GM12878 (cell line): ENCODE results near the gene CANX. TPM values are rescaled to one million over a fixed set of nuclear protein-coding genes. Genes with fewer than 3 reads are reported as not detected.
"Not testable (repeated sequence)": the region's sequence is repeated elsewhere in the genome, so short reads cannot be mapped to it uniquely, and the experiment has no call there.

Experiments used
- ATAC-seq: fragments of 200-7000 bp; cut with Tn5 transposase; 3 replicates; pipeline ENCODE4 v1.9.1; 2020; ENCODE audit warnings: mild to moderate bottlenecking, moderate library complexity
- BruUV-seq: library from RNA; stranded (reverse); fragments of 400-500 nt; replicated peaks from 2 replicates; lab custom pipeline; 2021; lab: Mats Ljungman, UMichigan
- CTCF ChIA-PET: fragments of 300-600 bp; sonication (Branson Sonifier 250); formaldehyde crosslinking; extraction: SDS; loops from one replicate; lab custom pipeline; 2021; ENCODE audit warnings: inconsistent platforms; lab: Yijun Ruan, JAX
- POLR2A ChIA-PET: fragments of 350-600 bp; formaldehyde crosslinking; extraction: SDS; loops from one replicate; lab custom pipeline; 2021; ENCODE audit warnings: inconsistent platforms; lab: Charles Lee
- RAD21 ChIA-PET: fragments of 300-600 bp; sonication (Branson Sonifier 250); formaldehyde crosslinking; loops from one replicate; lab custom pipeline; 2023; ENCODE audit warnings: antibody characterized with exemption; ENCODE audit not compliant: unreplicated experiment; lab: Charles Lee
- SMC1A ChIA-PET: fragments of 300-600 bp; sonication (Branson Sonifier 250); formaldehyde crosslinking; loops from one replicate; lab custom pipeline; 2023; ENCODE audit not compliant: unreplicated experiment, uncharacterized antibody; lab: Charles Lee
- DNase-seq: peaks from one replicate; pipeline ENCODE4 v3.0.0-alpha.2; 2011; ENCODE audit warnings: low read depth, low spot score
- FAIRE-seq: peaks from 3 replicates; lab custom pipeline; 2011; peaks lifted over from hg19 to GRCh38; lab: Jason Lieb, UNC
- H2AFZ ChIP-seq: 2 replicates; pipeline ENCODE4 v1.6.0; 2011; ENCODE audit warnings: low read depth, low read length, control low read depth; ENCODE audit not compliant: control insufficient read depth
- H3K27ac ChIP-seq: 2 replicates; pipeline ENCODE4 v1.5.1; 2011; ENCODE audit warnings: control low read depth; ENCODE audit not compliant: control insufficient read depth, insufficient read depth
- H3K27me3 ChIP-seq, 2 experiments: replicated peaks in 1 of 2; 2 replicates each; pipeline versions ENCODE4 v1.6.0 to v1.6.1; 2011; ENCODE audit warnings: low read length in 1 of 2; ENCODE audit not compliant: control insufficient read depth in 2 of 2, insufficient read depth in 2 of 2
- H3K36me3 ChIP-seq, 2 experiments: 2 replicates each; pipeline ENCODE4 v1.5.1; 2011; ENCODE audit warnings: low read length in 1 of 2; ENCODE audit not compliant: control insufficient read depth in 2 of 2, insufficient read depth in 2 of 2
- H3K4me1 ChIP-seq: 2 replicates; pipeline ENCODE4 v1.6.1; 2011; ENCODE audit warnings: mild to moderate bottlenecking, low read length, moderate library complexity, mixed read lengths; ENCODE audit not compliant: control insufficient read depth, insufficient read depth
- H3K4me2 ChIP-seq: 2 replicates; pipeline ENCODE4 v1.6.0; 2011; ENCODE audit warnings: control low read depth; ENCODE audit not compliant: control insufficient read depth, insufficient read depth
- H3K4me3 ChIP-seq: fragments of 200-600 bp; sonication (generic); 2 replicates; pipeline ENCODE4 v1.5.1; 2016
- H3K79me2 ChIP-seq: 2 replicates; pipeline ENCODE4 v1.6.0; 2011; ENCODE audit warnings: low read length; ENCODE audit not compliant: control insufficient read depth, insufficient read depth
- H3K9ac ChIP-seq: 2 replicates; pipeline ENCODE4 v1.8.0; 2011; ENCODE audit warnings: low read length, control low read depth, mixed read lengths; ENCODE audit not compliant: control insufficient read depth, insufficient read depth
- H3K9me3 ChIP-seq: replicated peaks from 3 replicates; pipeline ENCODE4 v1.5.1; 2011; ENCODE audit warnings: mild to moderate bottlenecking, low read length; ENCODE audit not compliant: control insufficient read depth, insufficient read depth
- H4K20me1 ChIP-seq: 2 replicates; pipeline ENCODE4 v1.6.0; 2011; ENCODE audit not compliant: control insufficient read depth, insufficient read depth
- MLLT1 ChIP-seq: fragments of 450-650 bp; IDR thresholded peaks from 2 replicates; pipeline ENCODE4 v1.6.1; 2016; ENCODE audit warnings: mild to moderate bottlenecking
- ZBTB40 ChIP-seq: fragments of 450-650 bp; IDR thresholded peaks from 2 replicates; pipeline ENCODE4 v1.6.1; 2016; ENCODE audit warnings: mild to moderate bottlenecking, moderate library complexity, borderline replicate concordance
- WGBS: methylation state at CpG from one replicate; pipeline ENCODE4 v1.1.6; 2016; ENCODE audit warnings: low lambda C conversion rate; ENCODE audit not compliant: insufficient replicate concordance, insufficient coverage; ENCODE audit errors: missing lambda C conversion rate; 5-methylcytosine and 5-hydroxymethylcytosine counted together
- in situ Hi-C: fragments of 300-500 bp; cut with MboI; formaldehyde crosslinking; loops from 9 replicates; pipeline ENCODE4 v1.14.3; 2018; ENCODE audit warnings: mixed read lengths
- intact Hi-C: fragments of 100-400 bp; cut with micrococcal nuclease; formaldehyde crosslinking; loops from one replicate; pipeline ENCODE4 v1.14.2; 2022; ENCODE audit not compliant: unreplicated experiment
- polyA plus RNA-seq, 11 experiments: library from polyadenylated mRNA; depleted of rRNA in 4 of 11; unstranded in 6 of 11; stranded (reverse) in 5 of 11; fragments of >200 nt; fragmentation: Nextera tagmentation in 4 of 11; fragmentation: Illumina TruSeq in 1 of 11; extraction: Ambion mirVana in 4 of 11; extraction: Trizol in 1 of 11; gene quantifications; 1 replicate in 1 of 11; 2 replicates in 10 of 11; pipeline versions ENCODE4 v1.2.1 to v1.2.3, GENCODE V29; 2011 to 2016; ENCODE audit warnings: inconsistent platforms in 2 of 11, missing spikeins in 2 of 11, low read depth in 1 of 11
- total RNA-seq, 4 experiments: library from RNA; depleted of rRNA in 3 of 4; stranded (reverse); fragments of >200 nt in 3 of 4; fragmentation: Illumina TruSeq in 1 of 4; extraction: Trizol in 1 of 4; gene quantifications; 2 replicates each; pipeline versions ENCODE4 v1.2.1 to v1.2.3, GENCODE V29; 2013 to 2021

The CANX gene
- total and polyA plus RNA-seq, 10 of the 15 experiments (the other 5 are each of a cell fraction or from before 2014, with no cell fraction given): 78.2 to 602 (median 412) TPM

- FAIRE-seq, H3K36me3 ChIP-seq, BruUV-seq, H3K27me3 ChIP-seq, H3K9me3 ChIP-seq, intact Hi-C loops, H4K20me1 ChIP-seq, in situ Hi-C loops, ATAC-seq, DNase-seq: not testable (repeated sequence)
- Histone ChIP-seq H3K79me2 (peaks cover 41% of the 10 kb centered on the region), H2AFZ (peak overlapping the region; percentile 57), H3K27ac (peak overlapping the region; percentile 97), H3K9ac (peak overlapping the region; percentile 96), H3K4me1 (peaks cover 14% of the 10 kb centered on the region), H3K4me3 (peak overlapping the region; percentile 72), H3K4me2 (peak overlapping the region; percentile 46)
- ChIA-PET POLR2A (interaction anchor here (0.8 to 2.1 kb wide), 9 partner anchors 8 to 147 kb away, joined by 3 to 14 read pairs (median 4); partner anchors contain the start of genes MAML1 and RUFY1), SMC1A (interaction anchor here (1.0 to 3.0 kb wide), 4 partner anchors 13 to 74 kb away, joined by 3 to 15 read pairs (median 4); partner anchors contain the start of genes CBY3 and HNRNPH1), CTCF (interaction anchor here (2.4 kb wide), 1 partner anchor 18 kb away, joined by 24 read pairs; the partner anchor contains the start of gene CBY3), RAD21 (interaction anchor here (1.6 to 2.0 kb wide), 2 partner anchors 18 to 35 kb away, joined by 4 to 11 read pairs; partner anchors contain the start of gene MAML1)
- TF ChIP-seq MLLT1 (peak; percentile 95), ZBTB40 (0 out of 2 replicates have a peak, but pooled peaks have one; percentile 37)
- 47% methylated on average over 15 of the region's 15 CpGs for WGBS
Measured at GRCh38 chr5:179697543-179697942, 1.2 kb upstream of the CANX start.
